Activated T-cell treated with anti-CD3 and anti-CD28 coated beads, Interleukin-2, amount 50 U/mL, for 1 hour (primary cell): ENCODE data around the gene S1PR2.
"Not testable (repeated sequence)": the region's sequence is repeated elsewhere in the genome, so short reads cannot be mapped to it uniquely, and the experiment has no call there.

Experiments used
- DNase-seq: peaks from one replicate; pipeline ENCODE4 v3.0.0-alpha.2; 2020

Gene S1PR2

GRCh38 chr19:10222201-10222890 lies 8.8 kb downstream of the S1PR2 start:
- DNase-seq = no peak

DNA sequence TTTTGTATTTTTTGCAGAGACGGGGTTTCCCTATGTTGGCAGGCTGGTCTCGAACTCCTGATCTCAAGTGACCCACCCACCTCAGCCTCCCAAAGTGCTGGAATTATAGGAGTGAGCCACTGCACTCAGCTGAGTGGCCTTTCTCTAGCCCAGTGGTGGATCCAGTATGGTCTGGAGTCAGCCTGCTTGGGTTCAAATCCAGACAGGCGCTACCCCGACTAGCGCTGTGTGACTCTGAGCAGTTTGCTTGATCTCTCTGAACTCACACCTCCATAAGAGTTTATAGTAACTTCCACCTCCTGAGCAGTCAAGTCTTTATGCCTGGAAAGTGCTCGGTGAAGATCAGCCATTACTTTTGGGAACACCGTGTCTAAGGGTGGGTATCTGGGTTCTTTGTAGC lies 10.4 kb downstream of the S1PR2 start:
- DNase-seq = no peak

- peak; percentile 31 for DNase-seq
Measured at GRCh38 chr19:10219678-10220077, 11.5 kb downstream of the S1PR2 start.

DNA sequence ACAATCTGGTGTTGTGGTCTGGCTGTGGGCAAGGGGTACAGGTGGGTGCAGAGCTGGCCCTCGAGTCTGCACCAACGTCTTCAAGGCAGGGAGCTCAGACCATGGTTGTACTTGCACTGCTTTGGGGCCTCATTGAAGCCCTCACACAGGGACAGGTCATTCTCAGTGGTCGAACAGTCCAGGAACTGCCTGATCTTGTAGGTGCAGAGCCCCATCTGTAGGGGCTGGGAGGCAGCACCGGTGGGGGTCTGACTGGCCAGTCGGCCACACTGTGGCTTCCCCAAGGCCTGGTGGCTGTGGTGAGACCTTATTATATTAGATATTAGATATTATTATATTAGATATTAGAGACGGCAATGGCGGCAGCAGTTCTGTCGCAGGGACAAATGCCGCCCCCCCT lies 14.0 kb downstream of the S1PR2 start:
- no peak for DNase-seq

DNA sequence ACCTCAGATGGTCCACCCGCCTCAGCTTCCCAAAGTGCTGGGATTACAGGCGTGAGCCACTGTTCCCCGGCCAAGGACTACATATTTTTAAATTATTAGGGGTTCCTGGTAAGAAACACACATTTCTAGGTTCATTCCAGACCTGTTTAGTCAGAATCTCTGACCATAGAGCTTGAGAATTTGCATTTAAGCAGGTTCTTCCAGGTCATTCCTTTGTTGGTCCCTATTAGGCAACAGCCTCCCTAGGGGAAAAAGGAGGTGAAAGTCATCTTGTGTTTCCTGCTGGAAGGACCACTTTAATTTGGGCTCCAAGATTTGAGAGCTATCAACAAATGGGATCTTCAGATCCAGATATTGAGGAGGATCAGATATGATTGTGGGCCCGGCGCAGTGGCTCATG lies 16.3 kb downstream of the S1PR2 start:
- DNase-seq = no peak

GRCh38 chr19:10211691-10212090 lies 19.4 kb downstream of the S1PR2 start:
- no peak for DNase-seq

GRCh38 chr19:10211061-10211460 lies 20.1 kb downstream of the S1PR2 start:
- DNase-seq = no peak

DNA sequence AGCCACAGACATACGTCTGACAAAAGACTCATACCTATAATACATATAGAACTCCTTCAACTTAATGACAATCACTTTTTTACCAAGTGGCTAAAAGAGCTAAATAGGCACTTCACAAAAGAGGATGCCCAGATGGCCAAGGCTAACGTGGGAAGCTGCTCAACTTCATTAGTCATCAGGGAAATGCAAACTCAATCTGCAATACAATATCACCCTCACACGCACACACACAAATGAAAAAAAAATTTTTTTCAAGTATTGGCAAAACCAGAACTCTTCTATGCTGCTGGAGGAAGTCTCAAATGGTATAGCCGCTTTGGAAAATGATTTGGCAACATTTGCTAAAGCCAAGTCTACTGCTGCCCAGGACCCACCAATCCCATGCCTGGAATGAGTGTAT lies 21.8 kb downstream of the S1PR2 start:
- no peak for DNase-seq

GRCh38 chr19:10207026-10207425 lies 24.1 kb downstream of the S1PR2 start:
- DNase-seq = no peak

- no peak for DNase-seq
Measured at GRCh38 chr19:10206226-10206885, 24.8 kb downstream of the S1PR2 start.

DNA sequence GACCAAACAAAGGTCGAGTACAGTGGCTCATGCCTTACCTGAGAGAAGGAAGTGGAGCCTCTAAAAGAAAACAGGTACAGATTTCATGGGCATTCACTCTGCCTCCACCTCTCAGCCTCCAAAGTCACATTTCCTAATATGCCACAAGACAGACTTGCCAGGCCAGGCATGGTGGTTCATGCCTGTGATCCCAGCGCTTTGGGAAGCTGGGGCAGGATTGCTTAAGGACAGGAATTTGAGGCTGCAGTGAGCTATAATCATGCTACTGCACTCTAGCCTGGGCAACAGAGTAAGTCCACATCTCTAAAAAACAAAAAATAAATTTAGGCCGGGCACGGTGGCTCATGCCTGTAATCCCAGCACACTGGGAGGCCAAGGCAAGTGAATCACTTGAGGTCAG lies 25.5 kb downstream of the S1PR2 start:
- no peak for DNase-seq

- DNase-seq = no peak
Measured at GRCh38 chr19:10203686-10204085, 27.4 kb downstream of the S1PR2 start.

DNA sequence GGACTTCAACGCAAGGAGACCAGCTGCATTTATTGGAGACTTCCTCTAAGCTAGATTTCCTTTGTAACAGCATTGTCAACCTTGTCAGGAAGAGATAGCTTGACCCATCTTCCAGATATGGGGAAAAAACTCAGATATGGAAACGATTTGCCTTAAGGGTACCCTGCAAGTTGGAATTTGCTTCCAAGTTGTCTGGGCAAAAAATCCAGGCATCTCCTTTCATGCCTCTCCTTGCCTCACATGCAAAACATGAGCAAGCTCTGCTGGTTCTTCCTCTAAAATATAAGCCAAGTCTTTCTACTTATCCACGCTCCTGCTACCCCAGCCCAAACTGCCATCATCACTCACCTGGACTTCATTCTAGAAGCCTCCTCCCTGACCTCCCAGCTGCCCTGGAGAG lies 30.0 kb downstream of the S1PR2 start:
- no peak for DNase-seq

DNA sequence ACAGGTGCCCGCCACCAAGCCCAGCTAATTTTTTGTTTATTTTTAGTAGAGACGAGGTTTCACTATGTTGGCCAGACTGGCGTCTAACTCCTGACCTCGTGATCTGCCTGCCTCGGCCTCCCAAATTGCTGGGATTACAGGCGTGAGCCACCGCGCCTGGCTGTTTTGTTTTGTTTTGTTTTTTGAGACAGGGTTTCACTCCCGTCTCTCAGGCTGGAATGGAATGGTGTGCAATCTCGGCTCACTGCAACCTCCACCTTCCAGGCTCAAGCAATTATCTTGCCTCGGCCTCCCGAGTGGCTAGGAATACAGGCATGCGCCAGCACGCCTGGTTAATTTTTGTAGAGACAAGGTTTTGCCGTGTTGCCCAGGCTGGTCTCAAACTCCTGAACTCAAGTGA lies 31.0 kb downstream of the S1PR2 start:
- DNase-seq = not testable (repeated sequence)

DNA sequence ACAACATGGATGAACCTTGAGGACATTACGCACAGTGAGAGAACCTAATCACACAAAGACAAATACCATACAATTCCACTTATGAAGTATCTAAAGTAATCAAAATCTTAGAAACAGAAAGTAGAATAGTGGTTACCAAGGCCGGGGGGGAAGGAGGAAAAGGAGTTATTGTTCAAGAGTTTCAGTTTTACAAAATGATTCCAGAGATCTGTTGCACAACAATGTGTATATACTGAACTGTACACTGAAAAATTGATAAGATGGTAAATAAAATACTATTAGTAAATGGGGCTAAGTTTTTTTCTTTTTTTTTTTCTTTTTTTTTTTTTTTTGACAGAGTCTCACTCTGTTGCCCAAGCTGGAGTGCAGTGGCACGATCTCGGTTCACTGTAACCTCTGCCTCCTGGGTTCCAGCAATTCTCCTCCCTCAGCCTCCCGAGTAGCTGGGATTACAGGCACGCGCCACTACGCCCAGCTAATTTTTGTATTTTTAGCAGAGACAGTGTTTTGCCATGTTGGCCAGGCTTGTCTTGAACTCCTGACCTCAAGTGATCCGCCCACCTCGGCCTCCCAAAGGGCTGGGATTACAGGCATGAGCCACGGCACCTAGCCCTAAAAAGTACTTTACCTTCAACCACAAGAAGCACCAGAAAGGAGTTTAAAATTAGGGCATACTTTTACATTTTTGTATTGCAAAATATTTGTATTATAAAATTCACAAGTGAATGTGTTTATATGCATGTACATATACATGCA lies 32.1 kb downstream of the S1PR2 start:
- not testable (repeated sequence) for DNase-seq

DNA sequence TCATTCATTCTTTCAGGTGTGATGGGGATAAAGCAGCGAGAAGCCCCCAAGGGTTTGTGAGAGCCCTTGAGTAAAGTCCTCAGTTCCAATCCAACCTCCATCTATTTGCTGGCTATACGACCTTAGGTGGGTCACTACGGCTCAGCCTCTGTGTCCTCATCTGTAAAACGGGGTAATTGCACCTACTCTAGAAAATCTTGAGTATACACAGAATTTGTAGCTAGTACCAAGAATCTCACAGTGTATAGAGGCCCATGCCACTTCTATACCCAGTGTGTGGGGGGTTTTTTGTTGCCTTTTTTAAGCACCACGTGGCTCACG lies 36.0 kb downstream of the S1PR2 start:
- no peak for DNase-seq

GRCh38 chr19:10194500-10195198 lies 36.5 kb downstream of the S1PR2 start, which contains the start of gene DNMT1:
Gene DNMT1, minus strand, starts transcription at chr19:10194953. Its CDS starts 54 bp downstream, at chr19:10194899.
- peak; percentile 95 for DNase-seq

DNA sequence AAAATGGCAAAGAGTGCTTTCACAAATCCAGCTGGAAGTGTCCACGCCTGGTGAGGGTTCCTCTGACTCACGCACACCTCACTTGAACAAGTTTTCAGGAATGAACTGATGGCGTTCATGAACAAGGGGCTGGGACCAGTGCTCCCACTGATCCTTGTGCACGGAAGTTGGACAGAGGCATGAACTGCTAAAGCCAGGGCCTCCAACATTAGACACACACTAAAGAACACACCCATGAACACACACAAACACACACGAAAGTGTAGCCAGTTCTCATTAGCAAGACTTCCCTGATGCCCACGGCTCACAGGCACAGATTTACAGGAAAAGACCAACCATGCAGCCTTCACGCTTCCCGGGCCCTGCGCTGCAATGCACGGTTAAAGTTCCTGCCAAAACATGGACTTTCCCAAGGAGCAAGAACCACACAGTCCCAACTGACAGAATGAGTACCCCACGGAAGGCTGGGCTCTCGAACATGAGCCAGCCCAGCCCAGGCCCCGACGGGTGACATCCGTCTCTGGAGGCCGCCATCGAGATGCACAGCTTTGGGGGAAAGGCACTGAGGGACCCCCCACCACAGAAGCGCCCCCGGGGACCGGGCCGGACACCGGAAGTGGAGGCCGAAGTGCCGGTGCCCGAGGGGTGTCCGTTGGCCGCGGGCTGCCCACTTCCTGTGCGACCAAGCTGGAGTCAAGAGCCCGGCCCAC lies 37.2 kb downstream of the S1PR2 start:
- no peak for DNase-seq

- DNase-seq = no peak
Measured at GRCh38 chr19:10192922-10193321, 38.2 kb downstream of the S1PR2 start.

DNA sequence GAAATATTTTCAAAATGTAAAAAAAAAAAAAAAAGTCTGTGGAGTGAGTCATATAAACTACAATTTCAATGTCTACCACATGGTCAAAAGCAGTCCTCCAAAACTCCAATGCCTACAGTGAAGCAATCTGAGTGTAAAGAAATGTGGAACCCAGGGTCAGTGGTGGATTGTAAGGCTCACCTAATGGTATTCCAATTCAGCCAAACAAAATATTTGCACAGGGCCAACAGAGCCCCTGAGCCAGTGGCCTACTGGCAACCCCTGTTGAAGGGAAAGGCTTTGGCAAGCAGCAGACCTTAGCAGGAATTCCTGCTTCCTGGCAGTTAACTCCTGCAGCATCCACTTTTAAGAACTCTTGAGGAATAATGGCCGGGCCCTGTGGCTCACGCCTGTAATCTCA lies 39.8 kb downstream of the S1PR2 start:
- DNase-seq = no peak

- DNase-seq = no peak
Measured at GRCh38 chr19:10190026-10190425, 41.1 kb downstream of the S1PR2 start.

DNA sequence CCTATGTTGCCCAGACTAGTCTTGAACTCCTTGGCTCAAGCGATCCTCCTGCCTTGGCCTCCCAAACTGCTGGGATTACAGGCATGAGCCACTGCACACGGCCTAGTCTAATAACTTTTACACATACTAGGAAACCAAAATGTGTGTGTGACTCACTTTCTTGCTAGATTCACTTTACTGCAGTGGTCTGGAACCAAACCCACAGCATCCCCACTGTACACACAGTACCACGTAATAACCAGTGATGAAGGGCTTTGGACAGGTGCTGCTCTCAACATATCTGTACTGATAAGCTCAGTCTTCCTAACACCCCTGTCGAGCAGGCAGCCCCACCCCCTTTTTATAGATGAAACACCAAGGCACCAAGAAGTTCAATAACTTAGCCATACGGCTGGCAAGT lies 41.5 kb downstream of the S1PR2 start:
- DNase-seq = no peak

DNA sequence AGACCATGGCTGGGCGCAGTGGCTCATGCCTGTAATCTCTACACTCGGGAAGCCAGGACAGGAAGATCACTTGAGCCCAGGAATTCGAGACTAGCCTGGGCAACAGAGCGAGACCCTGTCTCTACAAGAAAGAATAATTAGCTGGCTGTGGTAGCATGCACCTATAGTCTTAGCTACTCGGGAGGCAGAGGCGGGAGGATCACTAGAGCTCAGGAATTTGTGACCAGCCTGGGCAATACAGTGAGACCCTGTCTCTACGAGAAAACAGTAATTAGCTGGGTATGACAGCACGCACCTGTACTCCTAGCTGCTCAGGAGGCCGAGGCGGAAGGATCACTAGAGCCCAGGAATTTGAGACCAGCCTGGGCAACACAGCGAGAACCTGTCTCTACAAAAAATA lies 43.8 kb downstream of the S1PR2 start:
- no peak for DNase-seq
